Superior temporal gyrus (tissue), 1 donor: ENCODE measurements around the gene ZDHHC18.
A peak's percentile ranks its signal among the peaks of the same experiment; 100 is the strongest.

Experiments
- DNase-seq: peaks from one replicate; pipeline ENCODE4 v3.0.0-alpha.2; 2016; ENCODE audit errors: extremely low spot score

ZDHHC18 gene

GRCh38 chr1:26826261-26827105 lies at the start of gene ZDHHC18:
ZDHHC18 (plus strand) TSS chr1:26826688; CDS start chr1:26826805, 117 bp downstream.
- DNase-seq, result peak; percentile 54

- no peak for DNase-seq
Measured at GRCh38 chr1:26779098-26779668, 47.3 kb upstream of the ZDHHC18 start.

- no peak for DNase-seq
Measured at GRCh38 chr1:26780344-26780957, 46.0 kb upstream of the ZDHHC18 start.

- DNase-seq, result no peak
Measured at GRCh38 chr1:26781206-26781825, 45.2 kb upstream of the ZDHHC18 start.

- no peak for DNase-seq
Measured at GRCh38 chr1:26782521-26783212, 43.8 kb upstream of the ZDHHC18 start.

GRCh38 chr1:26783646-26784022 lies 42.9 kb upstream of the ZDHHC18 start:
- no peak for DNase-seq

- peak; percentile 61 for DNase-seq
Measured at GRCh38 chr1:26784023-26784871, 42.2 kb upstream of the ZDHHC18 start.

- DNase-seq, result no peak
Measured at GRCh38 chr1:26784886-26785285, 41.6 kb upstream of the ZDHHC18 start.

GRCh38 chr1:26785611-26786436 lies 40.7 kb upstream of the ZDHHC18 start:
- peak; percentile 58 for DNase-seq

- DNase-seq, result peak; percentile 69
Measured at GRCh38 chr1:26786437-26787380, 39.8 kb upstream of the ZDHHC18 start.

- no peak for DNase-seq
Measured at GRCh38 chr1:26787381-26787705, 39.1 kb upstream of the ZDHHC18 start.

GRCh38 chr1:26787706-26788514 lies 38.6 kb upstream of the ZDHHC18 start, which contains the start of gene PIGV:
PIGV (plus strand) TSS chr1:26787950; CDS start chr1:26790816, 2,866 bp downstream.
- peak; percentile 88 for DNase-seq

- no peak for DNase-seq
Measured at GRCh38 chr1:26788515-26788785, 38.0 kb upstream of the ZDHHC18 start.

- DNase-seq, result peak; percentile 94
Measured at GRCh38 chr1:26788836-26789611, 37.5 kb upstream of the ZDHHC18 start.

- DNase-seq, result no peak
Measured at GRCh38 chr1:26789612-26789865, 36.9 kb upstream of the ZDHHC18 start.

GRCh38 chr1:26789931-26790330 lies 36.6 kb upstream of the ZDHHC18 start:
- no peak for DNase-seq

GRCh38 chr1:26790551-26790953 lies 35.9 kb upstream of the ZDHHC18 start:
- no peak for DNase-seq

- no peak for DNase-seq
Measured at GRCh38 chr1:26791148-26791547, 35.3 kb upstream of the ZDHHC18 start.
